HG03175 (cell line): ENCODE measurements around the gene METAP1D.
A peak's percentile ranks its signal among the peaks of the same experiment; 100 is the strongest.
"Not testable (repeated sequence)": the region's sequence is repeated elsewhere in the genome, so short reads cannot be mapped to it uniquely, and the experiment has no call there.

Experiments
- ATAC-seq: cut with Tn5 transposase; IDR thresholded peaks from one replicate; pipeline ENCODE4 v1.9.1; 2021; ENCODE audit warnings: mild to moderate bottlenecking, moderate library complexity; ENCODE audit not compliant: unreplicated experiment

METAP1D gene

DNA sequence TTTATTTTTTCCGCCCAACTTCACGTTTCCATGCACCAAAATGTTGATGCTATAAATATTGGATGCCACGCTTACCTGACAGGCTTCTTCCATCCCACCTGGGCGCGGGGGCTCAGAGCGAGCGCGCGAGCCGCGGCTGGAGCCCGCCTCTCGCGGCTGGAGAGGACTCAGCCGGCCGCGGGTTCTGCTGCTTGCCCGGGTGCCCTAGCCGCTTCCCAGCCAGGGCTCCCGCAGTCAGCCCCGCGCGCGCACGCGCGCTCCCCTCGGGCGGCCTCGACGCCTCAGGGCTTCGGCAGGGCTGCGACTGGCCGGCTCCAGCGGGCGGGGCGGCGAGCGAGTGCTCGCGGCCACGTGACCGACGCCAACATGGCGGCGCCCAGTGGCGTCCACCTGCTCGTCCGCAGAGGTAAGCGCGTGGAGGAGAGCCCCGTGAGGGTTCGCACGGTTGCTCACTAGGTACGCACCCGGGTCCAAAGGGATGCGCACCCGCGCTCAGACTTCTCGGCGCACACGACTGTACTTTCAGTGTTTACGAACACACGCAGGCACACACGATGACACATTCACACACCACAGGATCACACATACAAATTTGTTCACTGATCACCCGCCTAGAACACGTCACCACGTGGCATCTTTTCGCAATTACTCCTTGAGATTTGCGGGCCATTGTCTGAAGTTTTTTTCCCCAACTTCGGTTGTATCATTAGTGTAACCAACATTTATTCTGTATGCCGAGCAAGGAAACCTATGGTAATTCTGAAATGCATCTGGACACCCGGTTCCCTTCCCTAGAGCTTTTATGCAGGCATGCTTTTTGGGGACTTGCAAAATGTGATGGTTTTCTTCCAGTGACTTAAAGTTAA lies at the start of gene METAP1D:
Gene METAP1D, plus strand, starts transcription at position 350 of the 866 bp plus-strand sequence. Its CDS starts 17 bp downstream, at position 367.
- ATAC-seq = peak; percentile 98

DNA sequence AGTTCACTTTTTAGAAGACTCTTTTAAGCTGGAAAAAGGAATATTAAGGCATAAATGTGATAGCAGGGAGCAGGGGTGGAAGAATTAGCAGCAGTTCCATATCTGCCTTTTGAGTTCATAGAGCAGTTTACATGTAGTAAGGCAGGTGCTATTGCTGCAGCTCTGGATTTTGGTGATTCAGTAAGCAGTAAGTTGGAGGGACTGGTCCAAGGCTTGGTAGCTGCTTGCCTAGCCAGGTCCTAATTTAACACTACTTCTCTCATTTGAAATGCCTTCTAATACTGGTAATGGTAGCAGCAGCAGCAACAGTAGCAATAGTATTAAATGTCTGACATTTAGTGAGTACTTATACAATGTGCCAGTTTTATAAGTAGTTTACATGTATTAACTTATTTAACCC lies 47.5 kb upstream of the METAP1D start:
- no peak for ATAC-seq

DNA sequence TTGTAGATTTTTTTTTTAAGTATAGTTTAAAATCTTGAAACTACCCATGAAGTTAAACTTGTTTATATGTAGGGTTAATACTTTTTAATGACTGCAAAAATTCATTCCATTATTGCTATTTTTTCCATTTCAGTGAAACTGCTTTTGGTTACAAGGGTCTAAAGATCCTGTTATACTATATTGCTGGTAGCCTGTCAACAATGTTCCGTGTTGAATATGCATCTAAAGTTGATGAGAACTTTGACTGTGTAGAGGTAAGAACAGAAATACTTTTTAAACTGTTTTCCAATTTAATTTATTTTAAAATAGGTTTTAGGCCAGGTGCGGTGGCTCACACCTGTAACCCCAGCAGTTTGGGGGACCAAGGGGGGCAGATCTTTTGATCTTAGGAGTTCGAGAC lies 47.0 kb upstream of the METAP1D start:
- no peak for ATAC-seq

DNA sequence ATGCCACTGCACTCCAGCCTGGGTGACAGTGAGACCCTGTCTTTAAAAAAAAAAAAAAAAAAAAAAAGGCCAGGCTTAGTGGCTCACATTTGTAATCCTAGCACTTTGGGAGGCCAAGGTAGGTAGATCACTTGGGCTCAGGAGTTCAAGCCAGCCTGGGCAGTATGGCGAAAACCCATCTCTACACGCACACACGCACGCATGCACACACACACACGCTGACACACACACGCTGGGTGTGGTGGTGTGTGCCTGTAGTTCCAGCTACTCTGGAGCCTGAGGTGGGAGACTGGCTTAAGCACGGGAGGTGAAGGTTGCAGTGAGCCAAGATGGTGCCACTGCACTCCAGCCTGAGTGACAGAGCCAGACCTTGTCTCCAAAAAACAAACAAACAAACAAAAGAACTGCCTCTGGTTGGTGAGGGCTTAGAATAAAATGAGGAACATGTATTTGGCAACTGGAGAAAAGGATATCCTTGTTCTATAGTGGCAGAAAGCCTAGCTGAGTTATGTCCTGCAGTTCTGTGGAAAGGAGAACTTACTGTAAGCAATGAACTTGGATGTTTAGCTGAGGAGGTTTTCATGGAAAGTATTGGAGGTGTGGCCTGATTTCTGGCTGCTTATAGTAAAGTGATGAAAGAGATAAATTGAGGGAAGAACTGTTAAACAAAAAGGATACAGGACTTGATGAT lies 43.5 kb upstream of the METAP1D start:
- no peak for ATAC-seq

DNA sequence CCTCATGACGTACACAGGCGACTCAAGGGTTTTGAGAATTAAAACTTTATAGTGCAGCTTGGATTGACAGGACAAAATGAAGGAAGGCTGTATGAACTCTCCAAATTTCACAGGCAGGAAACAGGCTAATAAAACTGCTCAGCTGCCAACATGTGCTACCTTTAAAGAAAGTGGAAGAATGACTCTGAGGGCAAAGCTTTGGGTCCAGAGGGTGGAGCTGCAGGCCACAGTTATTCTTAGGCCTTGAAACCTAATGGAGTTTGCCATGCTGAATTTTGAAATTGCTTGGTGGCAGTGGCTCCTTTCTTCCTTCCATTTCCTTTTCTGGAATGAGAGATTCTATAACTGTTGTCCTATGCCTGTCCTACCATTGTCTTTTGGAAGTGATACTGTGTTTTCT lies 42.7 kb upstream of the METAP1D start:
- no peak for ATAC-seq

DNA sequence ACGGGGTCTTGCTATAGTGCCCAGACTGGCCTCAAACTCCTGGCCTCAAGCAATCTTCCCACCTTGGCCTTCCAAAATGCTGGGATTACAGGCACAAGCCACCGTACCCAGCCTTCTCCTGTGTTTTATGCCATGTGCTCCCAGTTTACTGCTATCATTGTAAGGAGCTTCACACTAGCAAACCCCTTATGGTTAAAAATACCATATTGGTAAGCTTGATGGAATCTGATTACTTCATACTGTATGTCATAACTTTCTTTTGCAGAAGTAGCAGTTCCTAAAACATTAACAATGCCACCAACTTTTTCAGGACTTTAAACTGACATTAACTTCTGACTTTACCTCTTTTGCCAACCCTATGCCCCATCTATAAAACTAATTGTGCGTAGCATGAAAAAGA lies 41.3 kb upstream of the METAP1D start:
- ATAC-seq = no peak

DNA sequence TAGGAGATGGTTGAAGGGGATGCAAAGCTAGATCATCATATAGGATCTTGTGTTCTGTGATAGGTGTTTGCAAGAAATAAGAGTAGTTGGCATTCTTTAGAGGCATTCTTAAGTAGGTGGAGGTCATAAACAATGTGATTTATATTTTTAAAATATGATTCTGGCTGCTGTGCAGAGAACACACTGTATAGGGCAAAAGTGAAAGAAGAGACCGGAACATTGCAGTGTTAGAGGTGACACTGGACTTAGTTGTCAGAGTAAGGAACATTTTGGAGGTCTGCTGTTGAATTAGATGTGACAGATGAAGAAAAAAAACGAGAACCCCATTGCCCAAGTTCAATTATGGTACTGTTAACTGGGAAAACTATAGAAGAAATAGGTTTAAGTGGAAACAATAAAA lies 39.8 kb upstream of the METAP1D start:
- ATAC-seq = no peak

DNA sequence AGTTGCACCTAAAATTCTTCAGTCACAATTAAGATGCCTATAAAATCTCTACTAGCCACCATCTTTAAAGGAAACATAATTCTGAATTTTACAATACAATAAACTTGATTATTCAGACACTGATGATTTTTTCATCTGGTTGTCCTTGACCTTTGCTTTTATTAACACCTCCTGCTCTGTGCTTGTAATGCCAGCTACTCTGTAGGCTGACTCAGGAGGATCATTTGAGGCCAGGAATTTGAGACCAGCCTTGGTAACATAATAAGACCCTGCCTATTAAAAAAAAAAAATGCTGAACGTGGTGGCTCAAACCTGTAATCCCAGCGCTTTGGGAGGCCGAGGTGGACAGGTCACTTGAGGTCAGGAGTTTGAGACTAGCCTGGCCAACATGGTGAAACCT lies 39.2 kb upstream of the METAP1D start:
- no peak for ATAC-seq

DNA sequence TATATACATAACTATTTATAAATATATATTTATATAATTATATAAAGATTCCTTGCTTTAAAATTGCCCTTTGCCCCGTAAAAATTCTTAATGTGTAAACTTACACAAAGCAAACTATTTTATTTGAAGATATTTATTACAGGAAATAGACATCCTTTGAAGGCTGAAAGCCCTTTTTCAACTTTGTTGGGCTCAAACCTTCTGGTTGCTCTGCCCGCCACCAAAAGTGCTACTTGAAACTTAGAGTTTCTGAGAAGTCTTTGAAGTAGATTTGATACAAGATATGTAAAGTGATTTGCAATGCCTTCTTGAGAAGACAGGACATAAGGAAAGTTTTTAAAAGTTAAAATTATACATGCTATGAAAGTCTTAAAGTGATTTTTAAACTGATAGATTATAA lies 36.6 kb upstream of the METAP1D start:
- ATAC-seq = no peak

DNA sequence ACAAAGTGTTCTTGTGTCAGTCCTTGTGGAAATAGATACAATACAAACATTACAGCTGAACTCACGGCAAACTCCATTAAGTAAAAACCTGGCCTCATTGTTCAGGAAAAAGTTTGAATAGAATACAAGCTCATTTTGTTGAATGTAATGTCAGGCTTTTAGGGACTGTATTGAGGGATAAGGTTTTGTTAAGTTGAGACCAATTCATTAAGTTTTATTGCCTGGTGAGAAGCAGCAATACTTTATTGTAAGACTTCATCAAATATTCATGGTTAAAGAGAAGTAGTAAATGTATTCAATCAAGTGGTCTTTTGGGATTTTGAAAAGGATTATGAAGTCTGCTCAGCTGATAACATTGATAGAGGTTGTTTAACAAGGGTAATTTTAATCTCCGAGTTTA lies 35.4 kb upstream of the METAP1D start:
- ATAC-seq = no peak

DNA sequence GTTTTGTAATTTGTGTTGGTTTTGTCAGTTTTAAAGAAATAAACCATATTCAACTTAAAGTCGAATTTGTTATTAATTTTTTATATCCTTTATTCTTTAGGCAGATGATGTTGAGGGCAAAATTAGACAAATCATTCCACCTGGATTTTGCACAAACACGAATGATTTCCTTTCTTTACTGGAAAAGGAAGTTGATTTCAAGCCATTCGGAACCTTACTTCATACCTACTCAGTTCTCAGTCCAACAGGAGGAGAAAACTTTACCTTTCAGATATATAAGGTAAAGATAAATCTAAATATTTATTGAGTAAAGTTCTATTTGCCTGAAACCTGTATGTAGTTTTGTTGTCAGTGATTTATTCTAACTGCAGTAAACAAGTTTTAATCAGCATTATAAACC lies 34.5 kb upstream of the METAP1D start:
- no peak for ATAC-seq

DNA sequence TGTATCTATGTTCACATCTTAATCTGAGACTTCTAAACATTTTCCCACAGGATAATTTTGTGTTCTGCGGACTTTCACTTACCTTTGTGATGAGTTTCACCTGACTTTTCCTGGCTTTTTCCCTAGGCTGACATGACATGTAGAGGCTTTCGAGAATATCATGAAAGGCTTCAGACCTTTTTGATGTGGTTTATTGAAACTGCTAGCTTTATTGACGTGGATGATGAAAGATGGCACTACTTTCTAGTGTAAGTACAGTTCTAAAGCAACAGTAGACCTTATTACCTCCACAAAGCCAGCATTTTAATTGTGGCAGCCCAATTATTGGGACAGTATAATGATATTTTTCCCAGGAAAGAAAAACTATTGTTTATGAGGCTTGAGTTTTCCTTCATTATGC lies 34.1 kb upstream of the METAP1D start:
- no peak for ATAC-seq

DNA sequence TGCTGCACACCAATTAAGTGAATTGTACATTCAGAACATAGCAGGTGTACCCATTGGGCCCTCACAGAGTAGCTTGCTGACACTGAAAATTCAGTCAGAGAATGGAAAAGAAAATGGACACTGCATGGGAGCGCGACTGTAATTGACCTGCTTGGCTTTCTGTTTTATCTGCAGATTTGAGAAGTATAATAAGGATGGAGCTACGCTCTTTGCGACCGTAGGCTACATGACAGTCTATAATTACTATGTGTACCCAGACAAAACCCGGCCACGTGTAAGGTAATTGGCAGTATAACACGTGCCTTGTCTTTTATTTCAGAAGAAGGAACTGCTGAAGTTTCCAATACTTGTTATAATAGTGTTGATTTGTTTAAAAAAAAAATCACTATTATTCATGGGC lies 33.5 kb upstream of the METAP1D start:
- no peak for ATAC-seq

DNA sequence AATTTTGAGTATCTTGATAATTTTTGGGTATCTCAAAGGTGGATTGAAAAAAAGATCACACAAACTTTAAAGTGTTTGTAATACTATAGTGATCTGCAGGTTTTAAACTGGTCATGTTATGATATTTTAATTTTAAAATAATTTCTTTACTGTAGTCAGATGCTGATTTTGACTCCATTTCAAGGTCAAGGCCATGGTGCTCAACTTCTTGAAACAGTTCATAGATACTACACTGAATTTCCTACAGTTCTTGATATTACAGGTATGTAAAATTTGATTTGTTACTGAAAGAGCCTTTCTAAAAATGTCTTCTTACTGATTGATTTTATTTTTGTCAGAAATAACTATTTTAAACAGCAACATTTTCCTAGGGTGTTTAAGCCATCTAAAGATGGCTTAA lies 33.1 kb upstream of the METAP1D start:
- ATAC-seq = no peak

DNA sequence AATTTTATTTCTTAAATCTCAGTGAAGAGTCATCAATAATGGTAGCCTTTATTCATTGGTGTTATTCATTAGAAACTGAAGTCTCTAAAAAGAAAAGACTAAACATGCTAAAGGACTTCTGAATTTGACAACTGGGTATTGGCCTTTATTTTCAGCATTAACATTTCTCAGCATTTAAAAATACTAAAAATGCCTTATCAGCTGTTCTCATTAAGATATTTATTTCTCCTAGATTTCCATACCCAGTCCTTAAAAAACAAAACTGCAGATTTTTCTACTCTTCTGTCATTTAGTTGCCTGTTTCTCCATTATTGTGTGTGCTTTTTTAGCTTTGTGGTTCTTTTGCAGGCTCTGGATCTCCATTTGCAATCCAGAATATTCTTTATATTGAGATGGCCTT lies 31.2 kb upstream of the METAP1D start:
- no peak for ATAC-seq

DNA sequence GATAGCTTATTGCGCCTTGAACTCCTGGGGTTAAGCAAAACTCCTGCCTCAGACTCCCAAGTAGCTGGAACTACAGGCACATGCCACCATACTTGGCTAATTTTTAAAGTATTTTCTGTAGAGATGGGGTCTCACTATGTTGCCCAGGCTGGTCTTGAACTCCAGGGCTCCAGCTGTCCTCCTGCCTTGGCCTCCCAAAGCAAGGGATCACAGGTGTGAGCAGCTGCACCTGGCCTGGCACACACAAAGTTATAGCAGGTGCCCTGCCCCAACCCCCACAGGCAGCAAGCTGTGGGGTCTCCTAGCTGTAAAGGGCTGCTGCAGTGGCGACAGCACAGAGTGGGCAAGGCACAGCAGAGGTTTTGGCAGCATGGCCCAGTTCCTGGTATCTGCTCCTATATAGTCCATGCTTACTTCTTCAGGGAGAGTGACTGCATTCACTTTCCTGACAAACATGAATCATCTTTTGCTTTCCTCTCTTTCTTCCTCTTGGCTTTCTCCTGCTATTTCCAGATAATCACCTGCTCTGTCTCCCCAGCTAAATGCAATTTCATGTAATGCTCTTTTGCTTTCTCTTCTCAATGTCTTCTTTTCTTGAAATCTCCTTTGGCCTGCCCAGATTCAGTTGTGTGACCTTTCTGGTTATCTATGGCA lies 27.3 kb upstream of the METAP1D start:
- no peak for ATAC-seq

DNA sequence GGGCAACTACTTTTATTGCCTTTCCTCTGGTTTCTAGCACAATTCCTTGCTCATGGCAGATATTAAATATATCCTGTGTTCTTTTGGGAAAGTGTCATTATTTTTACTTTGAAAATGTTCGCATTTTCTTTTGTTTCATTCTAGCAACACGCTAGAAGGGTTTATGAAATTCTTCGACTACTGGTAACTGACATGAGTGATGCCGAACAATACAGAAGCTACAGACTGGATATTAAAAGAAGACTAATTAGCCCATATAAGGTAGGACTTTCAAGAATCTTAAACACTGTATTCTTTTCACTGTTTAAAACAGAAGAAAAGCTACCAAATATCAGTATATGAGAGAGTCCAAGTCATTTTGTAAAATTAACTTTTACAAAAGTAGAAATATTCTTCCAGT lies 20.6 kb upstream of the METAP1D start:
- no peak for ATAC-seq

DNA sequence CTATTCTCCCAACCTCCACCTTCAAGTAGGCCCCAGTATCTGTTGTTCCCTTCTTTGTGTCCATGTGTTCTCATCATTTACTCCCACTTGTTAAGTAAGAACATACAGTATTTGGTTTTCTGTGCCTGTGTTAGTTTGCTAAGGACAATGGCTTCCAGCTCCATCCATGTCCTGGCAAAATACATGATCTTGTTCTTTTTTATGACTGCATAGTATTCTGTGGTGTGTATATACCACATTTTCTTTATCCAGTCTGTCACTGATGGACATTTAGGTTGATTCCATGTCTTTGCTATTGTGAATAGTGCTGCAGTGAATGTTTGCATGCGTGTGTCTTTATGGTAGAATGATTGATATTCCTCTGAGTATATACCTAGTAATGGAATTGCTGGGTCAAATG lies 15.8 kb upstream of the METAP1D start:
- ATAC-seq = not testable (repeated sequence)

DNA sequence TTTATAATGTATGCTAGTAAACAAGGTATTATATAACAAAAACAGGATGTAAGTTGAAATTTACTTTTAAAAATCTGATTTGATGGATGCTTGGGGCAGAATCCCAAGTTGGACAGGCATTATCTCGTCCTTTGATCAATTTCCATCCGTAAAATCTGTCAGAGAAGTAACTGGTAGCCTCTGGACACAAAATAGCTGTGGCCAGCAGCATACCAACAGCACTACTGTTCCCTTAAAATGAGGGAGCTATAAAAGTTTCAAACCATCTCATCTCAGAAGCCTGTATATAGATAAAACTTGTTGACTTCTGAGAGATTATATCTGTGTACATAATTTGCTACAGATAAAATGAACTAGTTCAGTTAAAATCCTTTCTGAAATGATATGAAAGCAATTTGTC lies 14.7 kb upstream of the METAP1D start:
- ATAC-seq = no peak

DNA sequence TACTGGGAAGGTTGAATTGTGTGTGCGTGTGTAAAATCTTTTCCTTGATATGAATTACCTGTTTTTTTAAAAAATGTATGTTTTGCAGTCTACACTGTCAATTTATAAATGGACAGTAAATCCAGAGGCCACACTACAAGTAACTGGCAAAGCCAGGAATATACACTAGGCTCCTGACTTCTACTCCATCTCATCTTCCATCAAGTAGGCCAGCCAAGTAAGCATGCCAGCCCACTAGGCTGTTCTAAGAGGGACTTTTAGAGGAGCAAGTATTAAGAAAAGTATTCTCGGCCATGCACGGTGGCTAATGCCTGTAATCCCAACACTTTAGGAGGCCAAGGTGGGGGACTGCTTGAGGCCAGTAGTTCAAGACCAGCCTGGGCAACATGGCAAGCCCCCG lies 13.0 kb upstream of the METAP1D start:
- ATAC-seq = no peak

DNA sequence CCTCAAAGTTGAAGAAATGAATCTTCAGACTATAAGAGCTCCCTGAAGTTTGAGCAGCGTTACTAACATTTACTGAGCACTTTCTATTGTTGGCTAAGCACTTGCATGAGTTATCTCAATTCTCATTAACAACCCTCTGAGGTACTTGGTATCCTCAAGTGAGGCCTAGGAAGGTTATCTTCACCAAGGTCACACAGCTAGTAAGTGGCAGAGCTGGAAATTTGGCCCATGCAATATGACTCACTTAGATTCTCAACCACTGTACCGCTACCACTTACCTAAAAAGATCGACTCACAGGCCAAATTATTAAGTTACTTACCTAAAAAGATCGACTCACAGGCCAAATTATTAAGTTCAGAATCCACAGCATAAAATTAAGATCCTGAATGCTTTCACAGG lies 8.7 kb upstream of the METAP1D start:
- no peak for ATAC-seq

DNA sequence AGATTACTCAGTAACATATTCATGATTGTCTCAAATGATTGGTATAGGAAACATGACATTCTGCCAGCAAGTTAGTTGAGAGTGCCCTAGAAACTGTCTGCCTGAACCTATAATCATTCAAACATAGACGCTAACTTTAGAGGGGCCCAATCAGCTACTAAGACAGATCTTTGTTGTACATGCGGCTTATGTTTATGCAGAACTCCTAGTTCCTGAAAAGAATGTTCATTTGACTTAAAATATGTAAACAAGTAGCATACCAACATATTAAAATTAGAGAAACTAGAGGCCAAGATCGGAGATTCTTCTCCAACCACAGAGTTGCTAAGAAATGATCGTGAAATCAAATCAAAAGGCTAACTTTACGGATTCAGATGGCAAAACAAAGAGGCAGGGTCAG lies 4.2 kb upstream of the METAP1D start:
- ATAC-seq = no peak
